ENCODE results near the gene INO80E. TPM values are rescaled to one million over a fixed set of nuclear protein-coding genes. Genes with fewer than 3 reads are reported as not detected.
"Not testable (repeated sequence)": the region's sequence is repeated elsewhere in the genome, so short reads cannot be mapped to it uniquely, and the experiment has no call there.

Gene INO80E
- polyA plus RNA-seq, 1 of the 3 experiments (the other 2 are of a cell fraction): 46.6 TPM

GRCh38 chr16:30011714-30012504 lies 15.9 kb downstream of the INO80E start:
- POLR2A ChIA-PET: interaction anchor here (0.7 kb wide), 1 partner anchor 8 kb away, joined by 5 read pairs; no protein-coding TSS in a partner anchor

GRCh38 chr16:30012598-30012997 lies 16.6 kb downstream of the INO80E start:
- CTCF ChIA-PET; H3K9me3 ChIP-seq; DNase-seq; H3K79me2 ChIP-seq (ENCODE audit: insufficient read depth); H3K36me3 ChIP-seq (replicated peaks in 1 of 2; ENCODE audit: control insufficient read depth in 1 of 2, insufficient read depth in 2 of 2, low read length in 1 of 2); H3K4me2 ChIP-seq; H3K9ac ChIP-seq; H3K4me3 ChIP-seq (ENCODE audit: low read depth in 2 of 2, low read length in 1 of 2); H4K20me1 ChIP-seq (ENCODE audit: insufficient read depth); H3K4me1 ChIP-seq (ENCODE audit: control insufficient read depth in 1 of 2, insufficient read depth in 2 of 2, low read depth in 1 of 2, low read length in 1 of 2); H3K27ac ChIP-seq (ENCODE audit: low read depth in 2 of 2, low read length in 1 of 2); H3F3A ChIP-seq (replicated peaks; ENCODE audit: insufficient read depth); H3K27me3 ChIP-seq (ENCODE audit: insufficient read depth); H3K9me2 ChIP-seq; H2AFZ ChIP-seq (ENCODE audit: low read depth): not testable (repeated sequence)
- POLR2A ChIA-PET: interaction anchor here (0.7 kb wide), 1 partner anchor 9 kb away, joined by 5 read pairs; no protein-coding TSS in a partner anchor
- 93% methylated on average over 14 of the region's 14 CpGs for WGBS (ENCODE audit: low lambda C conversion rate)

More at GRCh38 chr16:30011714-30012504, 15.9 kb downstream of the INO80E start:
- no peaks in the 10 kb centered on the region for H3K9me2 ChIP-seq
- no peaks in the 10 kb centered on the region for H3K36me3 ChIP-seq (replicated peaks in 1 of 2; ENCODE audit: control insufficient read depth in 1 of 2, insufficient read depth in 2 of 2, low read length in 1 of 2)
- no peaks in the 10 kb centered on the region for H4K20me1 ChIP-seq (ENCODE audit: insufficient read depth)
- H3K79me2 ChIP-seq (ENCODE audit: insufficient read depth): no peaks in the 10 kb centered on the region
- no peaks in the 10 kb centered on the region for H3F3A ChIP-seq (replicated peaks; ENCODE audit: insufficient read depth)
- peaks cover 0 to 5% of the 10 kb centered on the region in 2 experiments; a peak in 1 of 4 replicates for H3K4me1 ChIP-seq (ENCODE audit: control insufficient read depth in 1 of 2, insufficient read depth in 2 of 2, low read depth in 1 of 2, low read length in 1 of 2)
- no peaks in the 10 kb centered on the region for H3K9me3 ChIP-seq
- H3K4me2 ChIP-seq: peak overlapping the region; percentile 85; the same call in 1 of the 2 replicates
- no peak overlapping the region for H3K9ac ChIP-seq
- H3K4me3 ChIP-seq (ENCODE audit: low read depth in 2 of 2, low read length in 1 of 2): peak overlapping the region in 1 of 2 experiments; percentile 53; a peak in 1 of 4 replicates
- CTCF ChIA-PET: interaction anchor here (0.6 kb wide), 1 partner anchor 9 kb away, joined by 3 read pairs; no protein-coding TSS in a partner anchor
- WGBS (ENCODE audit: low lambda C conversion rate): 90% methylated on average over 26 of the region's 31 CpGs
- DNase-seq: no peak
- H2AFZ ChIP-seq (ENCODE audit: low read depth): no peak overlapping the region
- TF ChIP-seq RAD21 (IDR thresholded peaks at IDR 0.05; ENCODE audit: low read length): no peak
- TF ChIP-seq PBX3 (IDR thresholded peaks at IDR 0.05): no peak
- no peak for TF ChIP-seq YY1 (IDR thresholded peaks at IDR 0.05; ENCODE audit: low read depth)
- no peak for TF ChIP-seq SIN3A (IDR thresholded peaks at IDR 0.05; ENCODE audit: borderline replicate concordance, low read depth, low read length)
- no peaks in the 10 kb centered on the region for H3K27me3 ChIP-seq (ENCODE audit: insufficient read depth)
- no peak overlapping the region for H3K27ac ChIP-seq (ENCODE audit: low read depth in 2 of 2, low read length in 1 of 2)

- H3K9ac ChIP-seq; H3K9me2 ChIP-seq; H3K4me3 ChIP-seq (ENCODE audit: low read depth in 2 of 2, low read length in 1 of 2); H3K27me3 ChIP-seq (ENCODE audit: insufficient read depth); H3K36me3 ChIP-seq (replicated peaks in 1 of 2; ENCODE audit: control insufficient read depth in 1 of 2, insufficient read depth in 2 of 2, low read length in 1 of 2); H4K20me1 ChIP-seq (ENCODE audit: insufficient read depth); H3K9me3 ChIP-seq; H3F3A ChIP-seq (replicated peaks; ENCODE audit: insufficient read depth); H2AFZ ChIP-seq (ENCODE audit: low read depth); POLR2A ChIA-PET; H3K79me2 ChIP-seq (ENCODE audit: insufficient read depth); H3K4me1 ChIP-seq (ENCODE audit: control insufficient read depth in 1 of 2, insufficient read depth in 2 of 2, low read depth in 1 of 2, low read length in 1 of 2); H3K4me2 ChIP-seq; DNase-seq; H3K27ac ChIP-seq (ENCODE audit: low read depth in 2 of 2, low read length in 1 of 2): not testable (repeated sequence)
- 86% methylated on average over 7 of the region's 7 CpGs for WGBS (ENCODE audit: low lambda C conversion rate)
- CTCF ChIA-PET: interaction anchor here (0.6 to 1.1 kb wide), 2 partner anchors 35 to 200 kb away, joined by 3 to 4 read pairs; partner anchors contain the start of gene PAGR1
Measured at GRCh38 chr16:30015450-30015849, 19.4 kb downstream of the INO80E start.

All from SK-N-SH (cell line).